Right ventricle myocardium inferior (tissue), 1 donor: ENCODE data around the gene SPATA6. TPM values are rescaled to one million over a fixed set of nuclear protein-coding genes. Genes with fewer than 3 reads are reported as not detected.
"Not testable (repeated sequence)": the region's sequence is repeated elsewhere in the genome, so short reads cannot be mapped to it uniquely, and the experiment has no call there.

Experiments
- ATAC-seq: fragments of 200-7000 bp; cut with Tn5 transposase; one replicate; pipeline ENCODE4 v1.9.1; 2020; ENCODE audit warnings: mild to moderate bottlenecking, moderate library complexity
- DNase-seq: peaks from one replicate; pipeline ENCODE4 v3.0.0; 2021; ENCODE audit errors: missing footprints
- intact Hi-C: fragments of 100-400 bp; cut with DNase I; formaldehyde crosslinking; loops from one replicate; pipeline ENCODE4 v1.11.0; 2022
- total RNA-seq: library from RNA; stranded (reverse); fragmentation: NEBNext Ultra II Directional; extraction: Animal tissue kit (Norgen Biotek cat#: 25700); gene quantifications from one replicate; pipeline ENCODE4 v1.2.1, GENCODE V29; 2021
- donor health status: DM: no; HTN: yes; CAD: no; lungs with severe emphysema.

The SPATA6 gene
- total RNA-seq, 1 donor from 2014 or later: 10.8 TPM

GRCh38 chr1:48285525-48285924, 186.5 kb downstream of the SPATA6 start:
- DNase-seq: no peak
- ATAC-seq: no peak
- intact Hi-C loops: no loop called here

- intact Hi-C loops, ATAC-seq, DNase-seq: not testable (repeated sequence)
These were observed 187.1 kb downstream of the SPATA6 start for GRCh38 chr1:48284696-48285420.

GRCh38 chr1:48282329-48282728, 189.7 kb downstream of the SPATA6 start:
- ATAC-seq, intact Hi-C loops, DNase-seq: not testable (repeated sequence)

GRCh38 chr1:48277437-48277836, 194.6 kb downstream of the SPATA6 start:
- ATAC-seq, DNase-seq, intact Hi-C loops: not testable (repeated sequence)

- DNase-seq: no peak
- intact Hi-C loops: no loop called here
- ATAC-seq: no peak
These were observed 205.4 kb downstream of the SPATA6 start for GRCh38 chr1:48266576-48266975.

- ATAC-seq: no peak
- intact Hi-C loops: no loop called here
These were observed 209.0 kb downstream of the SPATA6 start for GRCh38 chr1:48263041-48263440.

GRCh38 chr1:48261881-48262400, 210.1 kb downstream of the SPATA6 start:
- intact Hi-C loops: no loop called here

More at GRCh38 chr1:48263041-48263440, 209.0 kb downstream of the SPATA6 start:
- DNase-seq: no peak

GRCh38 chr1:48258106-48258505, 213.9 kb downstream of the SPATA6 start:
- intact Hi-C loops: no loop called here
- peak; percentile 50 for ATAC-seq

More at GRCh38 chr1:48261881-48262400, 210.1 kb downstream of the SPATA6 start:
- ATAC-seq (no peak), DNase-seq (no peak)

GRCh38 chr1:48254254-48254653, 217.8 kb downstream of the SPATA6 start:
- DNase-seq: no peak
- intact Hi-C loops: no loop called here
- ATAC-seq: no peak

More at GRCh38 chr1:48258106-48258505, 213.9 kb downstream of the SPATA6 start:
- no peak for DNase-seq

GRCh38 chr1:48251821-48252220, 220.2 kb downstream of the SPATA6 start:
- ATAC-seq (no peak), DNase-seq (no peak)
- intact Hi-C loops: no loop called here

- no peak for DNase-seq
- no peak for ATAC-seq
- intact Hi-C loops: no loop called here
These were observed 220.7 kb downstream of the SPATA6 start for GRCh38 chr1:48251323-48251722.

GRCh38 chr1:48250572-48250971, 221.4 kb downstream of the SPATA6 start:
- ATAC-seq: no peak
- DNase-seq: no peak
- intact Hi-C loops: no loop called here

GRCh38 chr1:48249868-48250267, 222.1 kb downstream of the SPATA6 start:
- DNase-seq (no peak), ATAC-seq (no peak)
- intact Hi-C loops: no loop called here

- intact Hi-C loops: no loop called here
- no peak for ATAC-seq
- DNase-seq: no peak
These were observed 223.6 kb downstream of the SPATA6 start for GRCh38 chr1:48248356-48248755.

GRCh38 chr1:48246727-48247126, 225.3 kb downstream of the SPATA6 start:
- intact Hi-C loops: no loop called here
- peak; percentile 85 for DNase-seq
- peak; percentile 57 for ATAC-seq

Other genes starting within 250 kb of the SPATA6 start
- 0.16 TPM for gene SLC5A9, start 249.5 kb downstream of the SPATA6 start, total RNA-seq